NCI-H82 (cell line): ENCODE results near the gene ZBTB38.

Experiments
- DNase-seq: peaks from one replicate; lab custom pipeline; 2025; lab: John Stamatoyannopoulos, UW

Gene ZBTB38

DNA sequence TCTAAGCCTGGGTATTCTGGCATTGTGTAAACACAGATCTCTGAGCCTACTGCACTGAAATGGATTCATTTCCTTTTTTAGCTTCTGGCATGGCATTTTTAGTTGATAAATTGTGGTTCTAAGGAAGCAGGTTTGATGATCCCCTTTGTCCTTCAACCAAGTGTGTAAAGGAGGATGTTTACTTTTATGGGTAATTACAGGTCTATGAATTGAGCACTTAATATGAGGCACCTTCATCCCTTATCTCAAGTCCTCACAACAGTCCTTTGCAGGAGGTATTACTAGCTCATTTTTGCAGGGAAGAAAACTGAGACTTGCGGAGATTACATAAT lies 30.8 kb upstream of the ZBTB38 start:
- no peak for DNase-seq

DNA sequence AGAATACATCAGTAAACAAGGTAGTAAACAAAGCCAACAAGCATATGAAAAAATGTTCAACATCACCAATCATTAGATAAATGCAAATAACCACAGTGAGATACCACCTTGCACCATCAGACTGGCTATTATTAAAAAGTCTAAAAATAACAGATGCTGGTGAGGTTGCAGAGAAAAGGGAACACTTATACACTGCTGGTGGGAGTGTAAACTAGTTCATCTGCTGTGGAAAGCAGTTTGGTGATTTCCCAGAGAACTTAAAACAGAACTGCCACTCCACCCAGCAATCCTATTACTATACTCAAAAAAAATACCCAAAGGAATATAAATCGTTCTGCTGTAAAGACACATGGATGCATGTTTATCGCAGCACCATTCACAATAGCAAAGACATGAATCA lies 30.3 kb upstream of the ZBTB38 start:
- no peak for DNase-seq

DNA sequence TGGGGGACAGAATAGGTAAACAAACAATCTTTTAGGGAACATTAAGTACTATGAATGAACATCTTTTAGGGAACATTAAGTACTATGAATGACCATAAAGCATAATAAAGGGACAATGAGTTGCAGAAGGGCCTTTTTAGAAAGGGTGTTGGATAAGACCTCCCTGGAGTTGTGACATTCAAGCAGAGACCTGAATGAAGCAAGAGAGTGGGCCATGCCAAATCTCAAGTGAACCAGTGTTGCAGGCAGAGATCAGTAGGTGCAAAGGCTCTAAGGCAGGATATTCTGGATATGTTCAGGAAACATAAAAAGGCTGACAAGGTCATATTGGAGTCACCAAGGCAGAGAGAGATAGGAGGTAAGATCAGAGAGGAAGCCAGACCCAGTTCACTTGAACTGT lies 29.4 kb upstream of the ZBTB38 start:
- DNase-seq, result no peak

DNA sequence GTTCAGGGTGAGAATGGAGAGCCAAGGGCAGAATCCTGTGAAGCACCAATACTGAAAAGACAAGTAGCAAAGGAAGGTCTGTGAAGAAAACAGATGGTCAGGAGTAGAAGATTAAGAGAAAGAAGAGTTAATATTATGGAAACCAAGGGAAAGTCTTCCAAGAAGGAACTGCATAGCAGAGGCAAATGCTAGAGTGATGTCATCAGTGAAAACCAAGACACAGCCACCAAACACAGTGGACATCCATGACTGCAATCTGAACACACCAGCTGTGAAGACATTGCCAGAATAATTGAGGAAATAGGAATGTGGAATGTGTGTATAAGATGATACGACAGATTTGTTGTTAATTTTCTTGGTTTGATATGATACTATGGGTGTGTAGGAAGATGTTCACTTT lies 26.8 kb upstream of the ZBTB38 start:
- no peak for DNase-seq

DNA sequence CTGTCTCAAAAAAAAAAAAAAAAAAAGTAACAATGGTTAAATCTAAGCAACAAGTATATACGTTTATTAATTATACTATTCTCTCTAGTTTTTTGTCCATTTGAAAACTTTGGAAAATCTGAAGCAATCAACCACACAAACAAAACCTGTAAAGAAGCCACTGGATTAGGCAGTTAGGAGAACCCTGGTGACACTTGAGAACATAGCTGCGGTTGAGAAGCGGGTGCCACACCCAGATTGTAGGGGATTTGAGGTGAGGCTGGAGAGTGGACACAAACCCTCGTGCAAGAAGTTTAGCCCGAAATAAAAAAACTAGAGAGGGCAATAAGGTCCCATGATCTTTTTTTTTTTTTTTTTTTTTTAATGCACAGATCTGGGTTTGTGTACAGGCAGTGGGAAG lies 25.9 kb upstream of the ZBTB38 start:
- DNase-seq, result no peak

DNA sequence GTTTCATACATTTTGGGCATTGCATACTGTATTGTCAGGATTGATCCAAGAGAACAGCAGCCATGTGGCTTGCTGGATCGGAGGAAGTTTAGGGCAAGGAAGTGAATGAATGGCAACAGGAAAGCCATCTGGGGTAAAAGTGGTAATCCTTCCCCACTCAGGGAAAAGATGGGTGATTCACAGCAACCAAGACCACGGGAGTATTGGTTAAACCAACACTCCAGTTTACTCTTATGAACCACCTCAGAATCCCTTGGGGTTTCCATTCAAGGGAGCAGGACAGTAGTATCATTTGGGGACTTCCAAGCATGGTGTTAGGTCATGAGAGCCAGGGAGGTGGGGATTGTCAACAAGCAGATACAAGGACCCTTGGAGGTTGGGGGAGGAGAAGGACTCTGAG lies 25.2 kb upstream of the ZBTB38 start:
- no peak for DNase-seq

DNA sequence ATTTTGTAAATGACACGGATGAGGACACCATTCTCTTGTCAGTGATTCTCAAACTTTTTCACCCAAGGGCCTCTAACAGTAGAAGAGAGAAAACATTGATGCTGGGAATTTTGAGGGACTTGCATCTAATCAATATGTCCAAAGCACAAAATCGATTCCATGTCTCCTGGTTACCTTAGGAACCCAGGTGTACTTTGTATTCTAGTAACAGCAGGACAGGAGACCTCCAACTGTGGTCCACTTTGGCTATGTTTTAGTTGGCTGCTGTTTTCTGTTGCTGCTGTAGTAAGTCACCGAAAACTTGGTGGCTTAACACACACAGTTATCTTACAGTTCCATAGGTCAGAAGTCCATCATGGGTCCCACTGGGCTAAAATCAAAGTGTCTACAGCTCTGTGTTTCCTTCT lies 24.4 kb upstream of the ZBTB38 start:
- DNase-seq, result no peak

DNA sequence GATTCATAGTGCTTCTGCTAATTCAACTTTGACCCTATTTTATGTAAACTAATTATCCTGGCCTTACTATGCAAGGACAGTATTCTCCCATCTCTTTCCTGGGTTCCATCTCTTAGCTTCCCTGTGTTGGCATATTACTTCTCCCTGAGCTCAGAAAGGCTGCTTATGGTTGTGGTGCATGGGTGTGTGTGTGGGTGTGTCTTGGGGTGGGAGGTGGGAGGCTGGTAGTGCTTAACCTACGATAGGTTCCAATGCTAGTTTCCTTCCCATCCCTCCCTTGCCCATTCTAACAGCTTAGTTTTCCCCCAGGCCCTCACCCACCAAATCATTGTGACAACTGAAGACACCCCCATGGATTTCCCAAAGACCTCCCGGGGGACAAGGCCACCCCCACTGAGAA lies 22.8 kb upstream of the ZBTB38 start:
- DNase-seq, result no peak

DNA sequence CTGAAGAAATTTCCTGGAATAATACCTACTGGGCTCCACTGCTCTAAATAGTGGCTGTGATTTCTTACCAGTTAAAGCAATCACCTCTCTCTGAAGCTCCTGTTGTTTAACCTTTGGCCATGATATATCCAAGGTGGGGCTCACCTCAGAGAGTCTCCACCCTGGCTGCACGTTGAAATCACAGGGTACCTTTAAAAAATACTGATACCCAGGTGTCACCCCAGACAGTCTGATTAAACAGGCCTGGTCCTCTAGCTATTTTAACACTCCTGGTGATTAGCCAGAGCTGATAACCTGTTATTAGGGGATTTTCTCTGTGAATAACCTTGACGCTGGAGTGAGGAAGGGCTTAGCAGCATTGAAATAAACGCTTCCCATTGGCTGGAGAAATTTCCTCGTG lies 22.3 kb upstream of the ZBTB38 start:
- DNase-seq, result peak; percentile 82

DNA sequence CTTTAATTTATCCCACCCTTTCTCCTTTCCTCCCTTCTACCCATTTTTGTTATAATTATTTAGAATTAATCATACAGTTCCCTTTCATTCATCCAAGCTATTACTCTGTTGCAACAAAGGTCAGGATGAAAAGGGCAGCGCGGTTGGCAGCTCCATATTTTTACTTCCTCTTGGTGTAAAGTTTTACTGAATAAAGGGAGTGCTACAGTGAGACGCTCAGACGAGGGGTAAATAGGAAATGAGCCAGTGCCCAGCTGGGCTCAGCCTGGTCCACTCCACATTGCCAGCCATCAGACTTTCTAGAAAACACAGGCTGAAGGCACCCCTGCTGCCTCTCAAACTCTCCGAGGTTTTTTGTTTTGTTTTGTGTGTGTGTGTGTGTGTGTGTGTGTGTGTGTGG lies 21.9 kb upstream of the ZBTB38 start:
- no peak for DNase-seq

DNA sequence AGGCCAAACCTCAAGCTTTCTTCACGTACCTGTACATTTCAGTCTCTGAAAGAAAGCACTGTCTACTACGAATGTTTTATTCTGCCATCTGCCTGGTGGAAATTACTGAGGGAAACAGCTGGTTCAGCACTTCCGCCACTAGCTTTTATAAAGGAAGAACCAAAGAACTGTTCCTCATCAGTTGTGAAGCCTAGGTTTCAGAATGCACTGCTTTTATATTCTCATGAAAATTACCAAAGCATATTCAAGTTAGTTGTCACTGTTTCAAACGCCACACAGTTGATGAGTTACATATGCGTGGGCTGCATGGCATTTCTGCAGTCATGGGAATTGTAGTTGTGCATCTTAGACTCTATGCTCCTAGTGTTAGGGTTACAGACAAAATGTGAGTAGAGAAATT lies 21.5 kb upstream of the ZBTB38 start:
- DNase-seq, result no peak

DNA sequence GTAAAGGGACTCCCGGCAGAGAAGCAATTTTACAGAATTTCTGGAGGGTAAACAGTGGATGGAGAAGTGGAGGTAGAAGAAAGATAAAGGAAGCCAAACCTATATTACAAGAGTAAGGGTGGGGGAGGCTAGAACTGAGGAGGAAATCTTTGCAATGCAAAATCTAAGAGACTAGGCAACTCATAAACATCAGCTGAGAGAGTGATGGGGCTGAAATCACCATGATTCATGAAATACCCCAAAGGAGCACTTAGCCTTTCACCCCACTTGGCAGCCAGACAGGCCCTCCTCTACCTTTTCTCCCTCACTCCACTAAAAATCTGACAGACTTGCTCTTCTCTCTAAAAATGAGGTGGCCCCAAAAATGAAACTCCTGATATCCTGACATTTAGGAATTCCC lies 19.5 kb upstream of the ZBTB38 start:
- DNase-seq, result no peak

DNA sequence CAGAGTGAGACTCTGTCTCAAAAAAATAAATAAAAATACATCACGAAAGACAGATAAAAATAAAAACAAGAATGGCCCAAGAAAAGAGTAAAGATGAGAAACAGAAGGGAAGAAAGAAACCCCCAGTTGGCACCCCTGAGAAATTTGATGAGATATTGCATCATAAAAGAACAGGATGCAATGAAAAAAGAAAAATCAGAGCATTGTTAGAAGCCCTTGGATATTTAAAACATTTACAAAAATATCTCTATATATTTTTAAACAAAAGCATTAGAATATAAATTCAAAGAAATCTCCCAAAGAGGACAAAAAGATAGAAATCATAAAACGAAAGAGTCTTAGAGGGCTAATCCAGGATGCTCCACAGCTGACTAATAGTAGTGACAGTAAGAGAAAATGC lies 18.6 kb upstream of the ZBTB38 start:
- DNase-seq, result no peak

DNA sequence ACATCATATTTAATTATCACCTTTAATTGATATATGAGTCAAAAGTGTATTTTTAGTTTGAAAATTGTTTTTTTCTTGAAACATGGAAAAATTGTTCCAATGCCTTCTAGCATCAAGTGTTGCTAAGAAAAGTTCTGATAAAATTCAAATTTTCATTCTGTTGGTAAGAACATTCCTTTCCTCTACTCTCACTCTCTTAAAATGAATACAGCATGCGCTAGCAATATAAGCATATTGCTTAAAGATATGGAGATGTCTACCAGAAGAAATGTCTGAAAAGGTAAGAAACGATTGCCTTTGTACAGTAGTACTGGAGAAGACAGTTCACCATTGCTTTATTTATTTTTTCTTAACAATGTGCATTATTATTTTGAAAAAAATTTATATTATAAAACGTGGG lies 17.6 kb upstream of the ZBTB38 start:
- DNase-seq, result no peak

DNA sequence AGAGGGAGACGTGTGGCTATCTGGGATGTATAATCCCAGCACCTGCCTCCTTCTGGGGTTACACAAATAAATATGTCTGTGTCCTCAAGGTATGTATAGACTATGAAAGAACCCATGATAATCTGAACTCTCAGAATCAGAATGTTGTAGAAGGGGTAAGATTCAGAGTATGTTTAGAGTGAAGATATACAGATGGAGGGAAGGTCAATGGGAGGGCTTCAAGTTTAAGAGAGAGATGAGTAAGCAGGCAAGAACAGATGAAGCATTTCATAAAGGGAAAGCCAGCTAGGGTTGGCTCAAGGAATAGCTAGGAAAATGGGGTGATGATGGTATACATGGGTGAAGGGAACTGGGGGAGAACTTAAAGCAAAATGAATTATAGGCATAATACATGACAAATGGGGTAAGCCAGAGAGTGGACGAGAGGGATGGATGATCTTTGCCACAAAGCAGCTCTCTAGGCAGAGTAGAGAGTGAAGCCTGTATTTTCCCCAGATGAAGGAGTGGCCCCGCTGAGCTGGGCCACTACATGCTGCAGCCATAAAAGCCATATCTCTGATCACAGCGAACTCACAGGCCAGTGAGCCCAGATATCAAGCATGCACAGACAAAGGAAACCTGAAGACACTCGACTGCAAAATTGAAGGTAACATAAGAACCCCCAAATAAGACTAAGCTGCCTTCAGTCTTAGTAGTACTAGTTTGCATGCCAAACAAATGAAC lies 15.9 kb upstream of the ZBTB38 start:
- no peak for DNase-seq

DNA sequence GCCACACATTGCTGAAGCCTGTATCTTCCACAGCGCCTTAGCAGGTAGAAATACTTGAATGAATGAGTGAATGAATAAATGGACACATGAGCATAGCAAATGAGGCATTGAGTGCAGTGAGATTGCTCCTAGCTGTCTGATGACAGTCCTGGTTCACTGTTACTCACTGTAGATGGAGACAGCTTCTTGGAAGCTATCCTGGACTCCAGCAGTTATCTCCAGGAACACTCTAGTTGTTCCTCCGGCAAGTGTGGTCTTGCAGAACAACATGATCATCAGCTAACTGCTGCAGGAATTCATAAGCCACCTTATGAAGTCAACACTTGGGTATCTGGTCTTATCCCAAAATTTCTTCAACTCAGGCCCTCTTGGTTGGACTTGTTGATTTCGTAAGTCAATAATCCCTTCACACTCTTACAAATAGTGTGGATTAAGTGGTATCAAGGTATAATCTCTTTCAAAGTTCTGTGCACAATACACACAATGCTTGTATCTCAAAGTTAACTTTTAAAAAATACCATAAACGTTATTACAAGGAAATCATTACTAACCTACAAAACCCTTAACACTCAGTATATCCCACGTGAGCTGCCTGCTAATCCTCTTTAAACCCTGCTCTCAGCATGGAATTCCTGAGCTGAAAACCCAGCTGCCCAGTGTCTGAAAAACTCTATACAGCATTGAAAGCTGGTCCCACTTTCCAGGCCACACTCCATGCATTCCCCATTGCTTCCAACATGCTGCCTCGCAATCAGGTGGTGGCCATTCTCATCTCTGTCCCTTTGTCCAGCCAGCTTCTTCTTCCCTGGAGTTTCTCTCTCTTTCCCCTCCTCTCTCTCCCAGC lies 14.4 kb upstream of the ZBTB38 start:
- peak; percentile 85 for DNase-seq

DNA sequence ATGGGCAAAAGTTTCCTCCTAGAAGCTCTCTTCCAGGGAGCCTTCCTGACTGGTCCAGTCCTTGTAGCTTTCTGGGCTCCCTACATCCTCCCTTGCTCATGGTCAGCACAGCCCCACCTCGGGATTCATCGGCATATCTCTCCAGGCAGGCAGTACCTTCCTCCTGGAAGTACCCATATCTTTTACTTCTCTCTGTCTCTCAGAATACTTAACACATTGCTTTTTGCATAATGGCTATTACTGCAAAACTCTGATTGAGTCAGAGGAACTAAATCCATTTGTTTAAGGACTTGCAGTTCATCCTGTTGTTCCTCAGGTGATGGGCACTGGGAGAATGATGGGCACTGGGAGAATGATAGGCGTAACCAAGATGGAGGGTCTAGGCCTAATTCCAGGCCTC lies 13.8 kb upstream of the ZBTB38 start:
- no peak for DNase-seq

DNA sequence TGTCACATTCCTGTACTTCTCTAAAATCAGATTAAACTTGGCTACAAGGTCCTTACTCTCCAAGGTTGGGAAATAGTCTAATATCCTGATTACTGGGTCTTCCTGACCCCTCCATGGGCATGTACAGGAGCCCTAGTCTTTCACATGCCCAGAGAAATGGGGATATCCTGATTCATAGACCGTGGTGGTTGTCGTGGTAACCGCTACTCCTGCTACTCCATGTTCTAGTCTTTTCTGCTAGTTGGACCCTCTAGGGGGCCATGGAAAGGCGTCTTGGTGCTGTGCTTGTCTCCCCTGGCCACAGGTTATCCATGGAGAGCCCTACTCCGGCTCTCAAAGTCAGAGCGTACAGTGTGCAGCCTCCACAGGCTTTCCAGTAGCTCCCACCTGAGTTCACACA lies 13.1 kb upstream of the ZBTB38 start:
- no peak for DNase-seq

DNA sequence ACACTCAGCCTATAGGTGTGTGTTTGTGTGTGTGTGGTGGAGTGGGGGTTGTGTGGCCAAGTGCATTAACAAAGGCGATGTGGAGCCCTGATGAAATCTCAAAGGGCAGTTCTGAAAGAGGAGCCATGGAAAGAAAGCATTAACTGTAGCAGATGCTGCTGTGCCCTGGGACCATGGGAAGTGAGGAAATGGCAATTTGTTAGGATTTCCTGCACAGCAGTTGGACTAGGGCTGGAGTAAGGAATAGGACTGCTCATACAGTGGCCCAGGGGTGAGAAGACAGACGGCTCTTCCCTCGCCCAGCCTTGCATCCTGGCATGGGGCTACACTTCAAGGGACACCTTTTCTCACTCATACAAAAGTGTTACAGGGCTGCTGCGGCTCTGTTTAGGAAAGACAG lies 12.3 kb upstream of the ZBTB38 start:
- no peak for DNase-seq

DNA sequence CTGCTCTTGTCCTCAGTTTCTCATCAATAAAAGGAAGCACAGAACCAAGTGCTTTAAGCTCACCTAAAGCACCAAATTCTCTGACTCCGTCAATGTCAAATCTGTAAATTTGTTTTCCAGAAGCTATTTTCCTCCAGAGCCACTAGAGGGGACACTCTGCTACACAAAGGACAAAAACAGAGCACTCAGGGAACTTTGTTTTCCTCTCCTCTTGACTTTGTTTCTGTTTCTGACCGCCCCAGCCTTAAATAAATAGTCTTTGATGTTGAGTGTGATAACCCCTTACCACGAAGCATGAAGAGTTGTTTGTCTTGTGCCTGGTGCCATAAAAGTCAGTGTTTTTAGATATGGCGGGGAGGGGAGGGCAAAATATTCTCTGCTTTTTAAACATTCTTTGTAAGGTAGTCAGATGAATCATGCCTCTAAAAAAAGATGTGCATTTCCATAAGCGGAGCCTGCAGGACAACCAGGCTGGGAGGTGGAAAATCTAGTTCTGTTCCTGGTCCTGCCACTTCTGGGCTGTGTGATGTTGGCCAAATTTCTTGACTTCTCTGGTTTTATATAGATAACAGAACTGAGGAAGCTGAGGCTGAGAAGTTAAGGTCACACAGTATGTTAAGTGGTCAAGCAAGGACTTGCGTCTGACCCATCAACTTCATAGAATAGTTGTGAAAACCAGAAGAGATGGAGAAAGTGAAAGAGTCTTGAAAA lies 7.3 kb upstream of the ZBTB38 start:
- DNase-seq, result peak; percentile 73

DNA sequence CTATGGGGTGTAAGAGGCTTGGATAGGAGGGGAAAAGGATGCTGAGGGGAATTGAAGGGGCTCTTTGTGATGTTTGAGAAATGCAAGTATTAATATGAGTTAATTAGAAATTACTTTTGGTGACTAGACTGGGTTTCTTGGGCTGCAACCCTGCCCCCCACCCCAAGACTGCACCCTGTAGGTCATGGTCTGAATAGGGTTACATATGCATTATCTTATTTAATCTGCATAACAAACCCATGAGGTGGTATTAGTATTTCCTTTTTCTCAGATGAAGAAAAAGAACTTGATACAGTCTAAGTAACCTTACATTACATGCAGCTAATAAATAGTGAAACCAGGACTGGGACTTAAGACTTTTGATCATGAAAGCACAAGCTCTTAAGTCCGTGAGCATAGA lies 5.6 kb upstream of the ZBTB38 start:
- no peak for DNase-seq

DNA sequence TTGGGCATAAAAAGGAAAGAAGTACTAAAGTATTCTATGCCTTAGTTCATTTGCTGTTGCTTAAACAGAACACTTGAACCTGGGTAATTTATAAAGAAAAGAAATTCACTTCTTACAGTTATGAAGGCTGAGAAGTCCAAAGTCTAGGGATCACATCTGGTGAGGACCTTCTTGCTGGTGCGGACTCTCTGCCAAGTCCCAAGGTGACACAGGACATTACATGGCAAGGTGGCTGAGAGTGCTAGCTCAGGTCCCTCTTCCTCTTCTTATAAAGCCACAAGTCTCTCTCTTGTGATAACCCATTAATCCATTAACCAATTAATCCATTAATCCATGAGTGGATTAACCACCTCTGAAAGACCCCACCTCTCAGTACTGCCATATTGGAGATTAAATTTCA lies 3.1 kb upstream of the ZBTB38 start:
- DNase-seq, result peak; percentile 79
